ENCODE data around the gene P2RX7.

DNA sequence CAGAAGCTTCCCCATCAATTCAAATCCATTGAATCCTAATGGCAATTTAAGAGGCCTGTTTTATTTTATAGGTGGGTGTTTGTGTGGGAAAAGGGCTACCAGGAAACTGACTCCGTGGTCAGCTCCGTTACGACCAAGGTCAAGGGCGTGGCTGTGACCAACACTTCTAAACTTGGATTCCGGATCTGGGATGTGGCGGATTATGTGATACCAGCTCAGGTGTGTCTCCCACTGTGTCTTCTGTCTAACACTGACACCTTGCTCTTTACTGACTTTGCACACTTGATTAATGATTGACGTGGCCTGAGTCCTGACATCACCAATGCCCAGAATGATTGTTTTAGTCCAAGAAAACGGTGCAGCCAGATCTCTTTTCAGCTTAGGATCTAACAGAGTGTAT is 84.4 kb downstream of the P2RX7 start:
- TF ChIP-seq CTCF (IDR thresholded peaks at IDR 0.05; ENCODE audit: insufficient read depth, low read depth, low read length) (no peak), EZH2 (IDR thresholded peaks at IDR 0.05; ENCODE audit: insufficient read depth, low read length) (no peak)
